Measurements from ENCODE around the gene NHLH2. TPM values are rescaled to one million over a fixed set of nuclear protein-coding genes. Genes with fewer than 3 reads are reported as not detected.

The NHLH2 gene
- total and polyA plus RNA-seq, 7 donors: not detected

GRCh38 chr1:115815694-115816093, 25.2 kb downstream of the NHLH2 start:
- 27 to 48% (median 31%) methylated on average over 3 of the region's 3 CpGs for WGBS, 3 donors
- Histone ChIP-seq H3K9me3 (no peaks in the 10 kb centered on the region), H3K36me3 (ENCODE audit: insufficient read depth in 1 of 2, low read depth in 1 of 2) (no peaks in the 10 kb centered on the region), H3K27me3 (ENCODE audit: insufficient read depth in 3 of 3, low read length in 2 of 3) (no peaks in the 10 kb centered on the region), H3K4me1 (no peaks in the 10 kb centered on the region), H3K27ac (no peak overlapping the region), H3K4me3 (no peak overlapping the region)
- TF ChIP-seq, protein P1, sequence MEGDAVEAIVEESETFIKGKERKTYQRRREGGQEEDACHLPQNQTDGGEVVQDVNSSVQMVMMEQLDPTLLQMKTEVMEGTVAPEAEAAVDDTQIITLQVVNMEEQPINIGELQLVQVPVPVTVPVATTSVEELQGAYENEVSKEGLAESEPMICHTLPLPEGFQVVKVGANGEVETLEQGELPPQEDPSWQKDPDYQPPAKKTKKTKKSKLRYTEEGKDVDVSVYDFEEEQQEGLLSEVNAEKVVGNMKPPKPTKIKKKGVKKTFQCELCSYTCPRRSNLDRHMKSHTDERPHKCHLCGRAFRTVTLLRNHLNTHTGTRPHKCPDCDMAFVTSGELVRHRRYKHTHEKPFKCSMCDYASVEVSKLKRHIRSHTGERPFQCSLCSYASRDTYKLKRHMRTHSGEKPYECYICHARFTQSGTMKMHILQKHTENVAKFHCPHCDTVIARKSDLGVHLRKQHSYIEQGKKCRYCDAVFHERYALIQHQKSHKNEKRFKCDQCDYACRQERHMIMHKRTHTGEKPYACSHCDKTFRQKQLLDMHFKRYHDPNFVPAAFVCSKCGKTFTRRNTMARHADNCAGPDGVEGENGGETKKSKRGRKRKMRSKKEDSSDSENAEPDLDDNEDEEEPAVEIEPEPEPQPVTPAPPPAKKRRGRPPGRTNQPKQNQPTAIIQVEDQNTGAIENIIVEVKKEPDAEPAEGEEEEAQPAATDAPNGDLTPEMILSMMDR (IDR thresholded peaks at IDR 0.05): no peak
- ATAC-seq (peak in 3 of 4 donors; percentile 56 to 80 (median 63)), DNase-seq (no peak)
- intact Hi-C loops (cut with DNase I): no loop called here

GRCh38 chr1:115814685-115815398, 26.1 kb downstream of the NHLH2 start:
- 65 to 86% (median 69%) methylated on average over 4 of the region's 4 CpGs for WGBS, 3 donors
- H3K4me3 ChIP-seq: no peak overlapping the region

DNA sequence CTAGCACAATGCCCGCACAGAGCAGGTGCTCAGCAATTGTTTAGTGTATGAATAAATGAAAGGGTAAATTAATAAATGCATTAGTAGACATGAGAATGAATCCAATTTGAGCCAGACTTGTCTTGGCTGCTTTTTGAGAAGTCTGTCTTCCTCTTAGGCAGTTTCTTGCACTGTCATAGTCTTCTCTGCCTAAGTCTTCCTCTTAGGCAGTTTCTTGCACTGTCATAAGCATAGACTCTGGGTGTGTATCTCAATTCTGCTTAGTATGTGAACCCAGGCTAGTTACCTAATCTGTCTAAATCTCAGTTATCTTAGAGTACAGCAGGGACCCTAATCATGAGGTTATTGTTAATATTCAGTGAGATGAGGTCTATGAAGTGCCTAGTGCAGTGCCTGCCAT, 27.2 kb downstream of the NHLH2 start:
- H3K4me3 ChIP-seq: no peak overlapping the region
- ATAC-seq: no peak
- H3K4me1 ChIP-seq: no peaks in the 10 kb centered on the region
- no peaks in the 10 kb centered on the region for H3K9me3 ChIP-seq
- H3K27me3 ChIP-seq (ENCODE audit: insufficient read depth in 3 of 3, low read length in 2 of 3): no peaks in the 10 kb centered on the region
- DNase-seq: no peak
- WGBS, 3 donors: 83 to 100% (median 95%) methylated on average over 1 of the region's 1 CpG
- intact Hi-C loops (cut with DNase I): no loop called here
- TF ChIP-seq, protein P1 (IDR thresholded peaks at IDR 0.05): no peak
- H3K27ac ChIP-seq: no peak overlapping the region
- no peaks in the 10 kb centered on the region for H3K36me3 ChIP-seq (ENCODE audit: insufficient read depth in 1 of 2, low read depth in 1 of 2)

More at GRCh38 chr1:115814685-115815398, 26.1 kb downstream of the NHLH2 start:
- no peaks in the 10 kb centered on the region for H3K36me3 ChIP-seq (ENCODE audit: insufficient read depth in 1 of 2, low read depth in 1 of 2)
- H3K27me3 ChIP-seq (ENCODE audit: insufficient read depth in 3 of 3, low read length in 2 of 3): no peaks in the 10 kb centered on the region
- ATAC-seq (no peak), DNase-seq (no peak)
- intact Hi-C loops (cut with DNase I): no loop called here
- no peak overlapping the region for H3K27ac ChIP-seq
- H3K4me1 ChIP-seq: no peaks in the 10 kb centered on the region
- TF ChIP-seq, protein P1 (IDR thresholded peaks at IDR 0.05): no peak
- no peaks in the 10 kb centered on the region for H3K9me3 ChIP-seq

DNA sequence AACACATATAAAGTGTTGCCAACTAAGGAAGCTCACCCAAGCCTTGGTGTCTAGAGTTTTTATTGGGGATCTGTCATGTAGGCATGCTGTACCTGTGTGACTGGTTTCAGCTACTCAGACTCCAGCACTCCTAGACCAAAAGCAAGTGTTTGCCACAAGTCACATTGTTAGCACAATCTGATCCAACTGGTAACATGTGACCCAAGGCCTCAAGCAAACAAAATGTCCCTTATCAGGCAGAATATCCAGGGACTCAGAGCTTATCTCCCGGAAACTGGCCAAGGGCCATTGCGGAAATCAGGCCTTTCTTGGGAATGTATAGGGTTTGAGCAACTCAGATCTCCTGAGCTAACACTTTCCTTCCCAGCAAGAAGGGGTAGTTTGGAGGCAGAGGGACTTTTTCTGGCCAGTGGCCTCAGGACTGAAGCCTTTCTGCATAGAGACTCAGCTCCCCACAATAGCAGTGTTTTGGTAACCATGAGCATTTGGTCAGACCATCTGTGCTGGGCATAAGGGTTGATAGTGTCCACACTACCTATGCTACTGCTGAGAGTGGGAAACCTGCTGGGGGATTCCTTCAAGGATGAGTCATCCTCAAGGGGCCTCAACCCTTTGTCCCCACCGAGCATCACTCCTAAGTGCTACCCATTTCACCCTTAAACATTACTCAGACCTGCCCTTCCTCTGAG, 29.6 kb downstream of the NHLH2 start:
- intact Hi-C loops (cut with DNase I): no loop called here
- no peak for DNase-seq
- no peaks in the 10 kb centered on the region for H3K9me3 ChIP-seq
- no peak overlapping the region for H3K27ac ChIP-seq
- ATAC-seq: no peak
- no peaks in the 10 kb centered on the region for H3K36me3 ChIP-seq (ENCODE audit: insufficient read depth in 1 of 2, low read depth in 1 of 2)
- no peak overlapping the region for H3K4me3 ChIP-seq
- H3K27me3 ChIP-seq (ENCODE audit: insufficient read depth in 3 of 3, low read length in 2 of 3): no peaks in the 10 kb centered on the region
- WGBS, 3 donors: 72 to 85% (median 73%) methylated on average over 3 of the region's 3 CpGs
- TF ChIP-seq, protein P1 (IDR thresholded peaks at IDR 0.05): no peak
- no peaks in the 10 kb centered on the region for H3K4me1 ChIP-seq
